GM23338 (cell line): ENCODE results near the gene GHR. TPM values are rescaled to one million over a fixed set of nuclear protein-coding genes. Genes with fewer than 3 reads are reported as not detected.

ENCODE experiments used
- ATAC-seq: fragments of 200-7000 bp; cut with Tn5 transposase; 3 replicates; pipeline ENCODE4 v1.9.1; 2020
- DNase-seq: peaks from one replicate; pipeline ENCODE4 v3.0.0-alpha.2; 2015; ENCODE audit warnings: low spot score
- H2AFZ ChIP-seq: fragments of 200-600 bp; sonication (generic); 2 replicates; pipeline ENCODE4 v1.8.0; 2016; ENCODE audit warnings: antibody characterized with exemption, mild to moderate bottlenecking, moderate library complexity
- H3F3A ChIP-seq: fragments of 200-600 bp; sonication (generic); replicated peaks from 2 replicates; pipeline ENCODE4 v1.8.0; 2017; ENCODE audit warnings: antibody characterized with exemption, mixed run types, low read depth
- H3K27ac ChIP-seq: fragments of 200-600 bp; sonication (generic); 2 replicates; pipeline ENCODE4 v1.6.1; 2016; ENCODE audit warnings: low read depth
- H3K27me3 ChIP-seq: fragments of 200-600 bp; sonication (generic); 2 replicates; pipeline ENCODE4 v1.8.0; 2016; ENCODE audit warnings: mild to moderate bottlenecking, mixed run types, moderate library complexity; ENCODE audit not compliant: insufficient read depth
- H3K36me3 ChIP-seq: fragments of 200-600 bp; sonication (generic); 2 replicates; pipeline ENCODE4 v1.8.0; 2016; ENCODE audit warnings: mild to moderate bottlenecking; ENCODE audit not compliant: insufficient read depth
- H3K4me1 ChIP-seq: fragments of 200-600 bp; sonication (generic); 2 replicates; pipeline ENCODE4 v1.8.0; 2016; ENCODE audit warnings: mild to moderate bottlenecking, moderate library complexity; ENCODE audit not compliant: insufficient read depth
- H3K4me2 ChIP-seq: fragments of 200-600 bp; sonication (generic); 2 replicates; pipeline ENCODE4 v1.7.1; 2017; ENCODE audit warnings: mixed run types
- H3K4me3 ChIP-seq: fragments of 200-600 bp; sonication (generic); 2 replicates; pipeline ENCODE4 v1.6.1; 2016; ENCODE audit warnings: mixed run types
- H3K79me2 ChIP-seq: fragments of 200-600 bp; sonication (generic); replicated peaks from 2 replicates; pipeline ENCODE4 v1.8.0; 2017; ENCODE audit warnings: mild to moderate bottlenecking; ENCODE audit not compliant: insufficient read depth
- H3K9me2 ChIP-seq: fragments of 200-600 bp; sonication (generic); 2 replicates; pipeline ENCODE4 v1.8.0; 2017; ENCODE audit not compliant: insufficient read depth
- H4K20me1 ChIP-seq: fragments of 200-600 bp; sonication (generic); replicated peaks from 2 replicates; pipeline ENCODE4 v1.8.0; 2017; ENCODE audit warnings: mild to moderate bottlenecking; ENCODE audit not compliant: insufficient read depth
- H3K27ac Mint-ChIP-seq: 2 replicates; pipeline ENCODE4 v1.8.0; 2020; ENCODE audit warnings: inconsistent platforms, mild to moderate bottlenecking, moderate library complexity, mixed read lengths
- H3K27me3 Mint-ChIP-seq: 3 replicates; pipeline ENCODE4 v1.8.0; 2022; ENCODE audit warnings: low read depth, mild to moderate bottlenecking, moderate library complexity, mixed read lengths, inconsistent platforms; ENCODE audit not compliant: insufficient read depth, poor library complexity
- H3K36me3 Mint-ChIP-seq: 3 replicates; pipeline ENCODE4 v1.8.0; 2021; ENCODE audit warnings: low read depth, mild to moderate bottlenecking, inconsistent platforms, moderate library complexity, mixed read lengths
- H3K4me1 Mint-ChIP-seq: 3 replicates; pipeline ENCODE4 v1.8.0; 2020; ENCODE audit warnings: mild to moderate bottlenecking, inconsistent platforms, mixed read lengths
- H3K4me3 Mint-ChIP-seq: 3 replicates; pipeline ENCODE4 v1.8.0; 2021; ENCODE audit warnings: moderate library complexity, mild to moderate bottlenecking, inconsistent platforms, mixed read lengths
- H3K9me3 Mint-ChIP-seq: 3 replicates; pipeline ENCODE4 v1.8.0; 2020; ENCODE audit warnings: moderate library complexity, mild to moderate bottlenecking, inconsistent platforms, mixed read lengths
- CREB1 ChIP-seq: fragments of 250-450 bp; sonication (Bioruptor Pico); IDR thresholded peaks from 2 replicates; pipeline ENCODE4 v1.5.0; 2020; ENCODE audit warnings: low read depth, mild to moderate bottlenecking, moderate library complexity
- EZH2phosphoT487 ChIP-seq: fragments of 200-600 bp; sonication (generic); IDR thresholded peaks from one replicate; pipeline ENCODE4 v1.8.1; 2018; ENCODE audit warnings: antibody characterized with exemption; ENCODE audit not compliant: unreplicated experiment
- JUNB ChIP-seq: IDR thresholded peaks from one replicate; pipeline ENCODE4 v1.6.1; 2016; ENCODE audit warnings: antibody characterized with exemption; ENCODE audit not compliant: unreplicated experiment
- NANOG ChIP-seq: IDR thresholded peaks from 2 replicates; pipeline ENCODE4 v1.6.1; 2016; ENCODE audit warnings: antibody characterized with exemption, borderline replicate concordance
- POLR2AphosphoS5 ChIP-seq: IDR thresholded peaks from 2 replicates; pipeline ENCODE4 v1.6.1; 2016; ENCODE audit warnings: antibody characterized with exemption, low read depth
- STAT1 ChIP-seq: IDR thresholded peaks from one replicate; pipeline ENCODE4 v1.6.1; 2016; ENCODE audit warnings: antibody characterized with exemption; ENCODE audit not compliant: unreplicated experiment
- ZNF114 ChIP-seq: fragments of 250-450 bp; sonication (Bioruptor Pico); IDR thresholded peaks from 2 replicates; pipeline ENCODE4 v1.5.0; 2020; ENCODE audit warnings: mild to moderate bottlenecking, moderate library complexity
- ZNF331 ChIP-seq: fragments of 250-450 bp; sonication (Bioruptor Pico); IDR thresholded peaks from 2 replicates; pipeline ENCODE4 v1.5.0; 2020; ENCODE audit warnings: low read depth, mild to moderate bottlenecking, moderate library complexity
- polyA plus RNA-seq: library from polyadenylated mRNA; unstranded; fragments of >200 nt; fragmentation: Nextera tagmentation; extraction: Ambion mirVana; gene quantifications from 2 replicates; pipeline ENCODE4 v1.2.1, GENCODE V29; 2016
- total RNA-seq: library from RNA; depleted of rRNA; stranded (reverse); fragments of >200 nt; shearing (Covaris generic); gene quantifications from 2 replicates; pipeline ENCODE4 v1.2.3, GENCODE V29; 2014
- TF ChIP-seq, protein P1 (sequence below): IDR thresholded peaks from one replicate; pipeline ENCODE4 v1.6.1; 2018; ENCODE audit warnings: antibody characterized with exemption; ENCODE audit not compliant: unreplicated experiment
- TF ChIP-seq, protein P2 (sequence below), 2 experiments: fragments of 200-600 bp in 1 of 2; sonication (generic) in 1 of 2; conservative IDR thresholded peaks; 2 replicates each; pipeline versions ENCODE4 v1.5.1 to v1.6.1; 2016 to 2017; ENCODE audit warnings: antibody characterized with exemption in 2 of 2, low read depth in 2 of 2, mild to moderate bottlenecking in 2 of 2, moderate library complexity in 1 of 2
- TF ChIP-seq, protein P3 (sequence below): IDR thresholded peaks from 2 replicates; pipeline ENCODE4 v1.6.1; 2016; ENCODE audit warnings: antibody characterized with exemption

The GHR gene
- total and polyA plus RNA-seq, 2 experiments from 2014 or later, result 0.21 to 1.9 TPM

DNA sequence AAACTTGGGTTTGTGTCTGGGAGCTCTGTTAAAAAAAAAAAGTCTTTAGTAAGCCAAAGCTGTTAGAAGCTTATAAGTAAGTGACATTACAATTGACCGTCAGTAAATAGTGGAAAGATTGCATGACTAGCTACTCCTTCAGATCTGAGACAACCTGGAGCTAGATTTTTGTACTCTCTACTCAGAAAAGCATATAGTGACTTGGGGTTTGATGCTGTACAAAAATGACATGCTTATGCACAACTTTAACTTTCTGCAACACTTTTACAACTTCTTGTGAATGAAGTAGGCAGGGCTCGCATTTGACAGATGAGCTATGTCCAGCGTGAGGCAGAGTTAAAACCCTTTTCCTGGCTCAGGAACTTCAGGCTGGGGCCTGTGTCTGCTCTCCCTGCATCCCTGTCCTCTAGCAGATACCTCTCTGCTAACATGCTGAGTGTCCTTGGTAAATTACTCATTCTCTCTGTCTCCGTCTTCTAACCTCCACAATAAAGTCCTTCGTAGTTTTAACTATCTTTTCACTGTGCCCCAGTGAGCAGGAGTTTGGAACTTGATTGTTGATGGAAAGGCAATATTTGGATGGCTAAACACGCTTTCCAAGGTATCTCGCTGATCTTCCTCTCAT, 471 bp upstream of the GHR start:
- Mint-ChIP-seq H3K36me3 (no peaks in the 10 kb centered on the region), H3K27ac (no peak overlapping the region), H3K27me3 (no peaks in the 10 kb centered on the region), H3K9me3 (peaks cover 24% of the 10 kb centered on the region), H3K4me3 (no peak overlapping the region), H3K4me1 (no peaks in the 10 kb centered on the region)
- Histone ChIP-seq H3K79me2 (no peaks in the 10 kb centered on the region), H4K20me1 (no peaks in the 10 kb centered on the region), H3K36me3 (no peaks in the 10 kb centered on the region), H2AFZ (peak overlapping the region; percentile 83), H3K4me2 (peak overlapping the region; percentile 92), H3K4me3 (peak overlapping the region; percentile 71; the same call in 1 of the 2 replicates), H3K9me2 (peaks cover 6% of the 10 kb centered on the region; the same call in 1 of the 2 replicates), H3K27ac (no peak overlapping the region), H3F3A (no peaks in the 10 kb centered on the region), H3K4me1 (0 out of 2 replicates have a peak, but pooled peaks cover 5% of the 10 kb centered on the region), H3K27me3 (peaks cover 29% of the 10 kb centered on the region)
- no peak for DNase-seq
- TF ChIP-seq EZH2phosphoT487, result no peak
- TF ChIP-seq JUNB, result no peak
- no peak for TF ChIP-seq POLR2AphosphoS5
- TF ChIP-seq, protein P1, sequence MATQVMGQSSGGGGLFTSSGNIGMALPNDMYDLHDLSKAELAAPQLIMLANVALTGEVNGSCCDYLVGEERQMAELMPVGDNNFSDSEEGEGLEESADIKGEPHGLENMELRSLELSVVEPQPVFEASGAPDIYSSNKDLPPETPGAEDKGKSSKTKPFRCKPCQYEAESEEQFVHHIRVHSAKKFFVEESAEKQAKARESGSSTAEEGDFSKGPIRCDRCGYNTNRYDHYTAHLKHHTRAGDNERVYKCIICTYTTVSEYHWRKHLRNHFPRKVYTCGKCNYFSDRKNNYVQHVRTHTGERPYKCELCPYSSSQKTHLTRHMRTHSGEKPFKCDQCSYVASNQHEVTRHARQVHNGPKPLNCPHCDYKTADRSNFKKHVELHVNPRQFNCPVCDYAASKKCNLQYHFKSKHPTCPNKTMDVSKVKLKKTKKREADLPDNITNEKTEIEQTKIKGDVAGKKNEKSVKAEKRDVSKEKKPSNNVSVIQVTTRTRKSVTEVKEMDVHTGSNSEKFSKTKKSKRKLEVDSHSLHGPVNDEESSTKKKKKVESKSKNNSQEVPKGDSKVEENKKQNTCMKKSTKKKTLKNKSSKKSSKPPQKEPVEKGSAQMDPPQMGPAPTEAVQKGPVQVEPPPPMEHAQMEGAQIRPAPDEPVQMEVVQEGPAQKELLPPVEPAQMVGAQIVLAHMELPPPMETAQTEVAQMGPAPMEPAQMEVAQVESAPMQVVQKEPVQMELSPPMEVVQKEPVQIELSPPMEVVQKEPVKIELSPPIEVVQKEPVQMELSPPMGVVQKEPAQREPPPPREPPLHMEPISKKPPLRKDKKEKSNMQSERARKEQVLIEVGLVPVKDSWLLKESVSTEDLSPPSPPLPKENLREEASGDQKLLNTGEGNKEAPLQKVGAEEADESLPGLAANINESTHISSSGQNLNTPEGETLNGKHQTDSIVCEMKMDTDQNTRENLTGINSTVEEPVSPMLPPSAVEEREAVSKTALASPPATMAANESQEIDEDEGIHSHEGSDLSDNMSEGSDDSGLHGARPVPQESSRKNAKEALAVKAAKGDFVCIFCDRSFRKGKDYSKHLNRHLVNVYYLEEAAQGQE, result no peak
- TF ChIP-seq, protein P2, sequence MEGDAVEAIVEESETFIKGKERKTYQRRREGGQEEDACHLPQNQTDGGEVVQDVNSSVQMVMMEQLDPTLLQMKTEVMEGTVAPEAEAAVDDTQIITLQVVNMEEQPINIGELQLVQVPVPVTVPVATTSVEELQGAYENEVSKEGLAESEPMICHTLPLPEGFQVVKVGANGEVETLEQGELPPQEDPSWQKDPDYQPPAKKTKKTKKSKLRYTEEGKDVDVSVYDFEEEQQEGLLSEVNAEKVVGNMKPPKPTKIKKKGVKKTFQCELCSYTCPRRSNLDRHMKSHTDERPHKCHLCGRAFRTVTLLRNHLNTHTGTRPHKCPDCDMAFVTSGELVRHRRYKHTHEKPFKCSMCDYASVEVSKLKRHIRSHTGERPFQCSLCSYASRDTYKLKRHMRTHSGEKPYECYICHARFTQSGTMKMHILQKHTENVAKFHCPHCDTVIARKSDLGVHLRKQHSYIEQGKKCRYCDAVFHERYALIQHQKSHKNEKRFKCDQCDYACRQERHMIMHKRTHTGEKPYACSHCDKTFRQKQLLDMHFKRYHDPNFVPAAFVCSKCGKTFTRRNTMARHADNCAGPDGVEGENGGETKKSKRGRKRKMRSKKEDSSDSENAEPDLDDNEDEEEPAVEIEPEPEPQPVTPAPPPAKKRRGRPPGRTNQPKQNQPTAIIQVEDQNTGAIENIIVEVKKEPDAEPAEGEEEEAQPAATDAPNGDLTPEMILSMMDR (conservative IDR thresholded peaks at IDR 0.05; ENCODE audit: low read depth in 2 of 2), result no peak
- TF ChIP-seq STAT1, result no peak
- TF ChIP-seq, protein P3, sequence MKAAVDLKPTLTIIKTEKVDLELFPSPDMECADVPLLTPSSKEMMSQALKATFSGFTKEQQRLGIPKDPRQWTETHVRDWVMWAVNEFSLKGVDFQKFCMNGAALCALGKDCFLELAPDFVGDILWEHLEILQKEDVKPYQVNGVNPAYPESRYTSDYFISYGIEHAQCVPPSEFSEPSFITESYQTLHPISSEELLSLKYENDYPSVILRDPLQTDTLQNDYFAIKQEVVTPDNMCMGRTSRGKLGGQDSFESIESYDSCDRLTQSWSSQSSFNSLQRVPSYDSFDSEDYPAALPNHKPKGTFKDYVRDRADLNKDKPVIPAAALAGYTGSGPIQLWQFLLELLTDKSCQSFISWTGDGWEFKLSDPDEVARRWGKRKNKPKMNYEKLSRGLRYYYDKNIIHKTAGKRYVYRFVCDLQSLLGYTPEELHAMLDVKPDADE, result no peak
- no peak for TF ChIP-seq ZNF114 (CRISPR knock-in tag)
- no peak; the same call in 2 of the 3 replicates for ATAC-seq

DNA sequence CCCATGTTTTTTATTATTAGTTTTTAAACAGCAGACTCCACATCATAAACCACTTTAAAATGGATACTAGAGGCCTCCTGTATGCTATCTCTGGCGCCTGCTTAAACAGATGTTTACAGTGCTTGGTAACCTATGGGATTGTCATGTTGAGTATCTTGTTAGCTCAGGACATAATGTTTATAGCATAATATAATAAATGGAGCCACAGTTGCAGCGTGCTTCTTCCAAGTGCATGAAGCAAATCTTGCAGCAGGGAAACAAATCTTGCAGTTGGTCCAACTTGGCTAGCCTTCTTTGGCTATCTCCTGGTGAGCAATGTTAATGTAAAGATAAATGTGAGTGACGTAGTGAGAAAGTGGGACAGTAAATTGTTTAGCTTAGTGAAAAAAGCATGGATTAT, 2.8 kb downstream of the GHR start:
- Mint-ChIP-seq H3K9me3 (peaks cover 16% of the 10 kb centered on the region), H3K4me1 (no peaks in the 10 kb centered on the region), H3K36me3 (peaks cover 4% of the 10 kb centered on the region; the same call in 2 of the 3 replicates), H3K27me3 (peaks cover 2% of the 10 kb centered on the region), H3K27ac (no peak overlapping the region), H3K4me3 (no peak overlapping the region)
- Histone ChIP-seq H3K9me2 (peaks cover 6% of the 10 kb centered on the region; the same call in 1 of the 2 replicates), H3K79me2 (no peaks in the 10 kb centered on the region), H3K4me3 (no peak overlapping the region), H3K36me3 (no peaks in the 10 kb centered on the region), H3K27me3 (peaks cover 29% of the 10 kb centered on the region), H3K4me1 (0 out of 2 replicates have a peak, but pooled peaks cover 5% of the 10 kb centered on the region), H3K27ac (no peak overlapping the region), H4K20me1 (no peaks in the 10 kb centered on the region), H3F3A (no peaks in the 10 kb centered on the region), H2AFZ (no peak overlapping the region), H3K4me2 (no peak overlapping the region)
- ATAC-seq, result no peak
- no peak for DNase-seq
- TF ChIP-seq, protein P2 (conservative IDR thresholded peaks at IDR 0.05; ENCODE audit: low read depth in 2 of 2), result no peak
- TF ChIP-seq STAT1 (no peak), NANOG (no peak), ZNF331 (CRISPR knock-in tag) (no peak), EZH2phosphoT487 (no peak), CREB1 (CRISPR knock-in tag) (no peak)
- TF ChIP-seq, protein P3, result no peak
